Thyroid gland (tissue), 4 donors: ENCODE measurements around the gene NFAM1. TPM values are rescaled to one million over a fixed set of nuclear protein-coding genes. Genes with fewer than 3 reads are reported as not detected.

Experiments used
- DNase-seq, 2 donors: peaks; one replicate each; pipeline ENCODE4 v3.0.0-alpha.2; 2019
- H3K27ac ChIP-seq, 3 donors: fragments of 200-600 bp; sonication (generic); 1 replicate in 2 of 3; 2 replicates in 1 of 3; pipeline ENCODE4 v1.5.1; 2016 to 2019; ENCODE audit warnings: mild to moderate bottlenecking in 1 of 3, moderate library complexity in 1 of 3
- H3K27me3 ChIP-seq: fragments of 200-600 bp; sonication (generic); one replicate; pipeline ENCODE4 v1.5.1; 2019
- H3K36me3 ChIP-seq, 2 donors: fragments of 200-600 bp; sonication (generic); one replicate each; pipeline ENCODE4 v1.5.1; 2016 to 2019
- H3K4me1 ChIP-seq, 2 donors: fragments of 200-600 bp; sonication (generic); one replicate each; pipeline ENCODE4 v1.5.1; 2017 to 2019
- H3K4me3 ChIP-seq, 3 donors: fragments of 200-600 bp; sonication (generic); replicated peaks in 1 of 3; 1 replicate in 2 of 3; 2 replicates in 1 of 3; pipeline ENCODE4 v1.5.1; 2016; ENCODE audit warnings: mild to moderate bottlenecking in 1 of 3
- H3K9me3 ChIP-seq: fragments of 200-600 bp; sonication (generic); one replicate; pipeline ENCODE4 v1.5.1; 2017
- POLR2A ChIP-seq, 2 donors: fragments of 450-650 bp; IDR thresholded peaks; one replicate each; pipeline ENCODE4 v1.6.1; 2017; ENCODE audit warnings: antibody characterized with exemption in 2 of 2, mild to moderate bottlenecking in 2 of 2, moderate library complexity in 1 of 2
- WGBS, 2 donors: methylation state at CpG; one replicate each; pipeline ENCODE4 v1.1.5; 2017; 5-methylcytosine and 5-hydroxymethylcytosine counted together
- intact Hi-C: fragments of 100-400 bp; cut with DNase I; formaldehyde crosslinking; loops from one replicate; pipeline ENCODE4 v1.15.1; 2023
- total RNA-seq, 4 donors: library from RNA; depleted of rRNA; stranded (reverse); fragments of >200 nt; gene quantifications; one replicate each; pipeline ENCODE4 v1.2.3, GENCODE V29; 2016
- TF ChIP-seq, protein P1 (sequence below), 6 experiments: fragments of 200-600 bp in 3 of 6; fragments of 450-650 bp in 3 of 6; sonication (generic) in 3 of 6; IDR thresholded peaks; one replicate each; pipeline ENCODE4 v1.5.1; 2016 to 2019; ENCODE audit warnings: antibody characterized with exemption in 6 of 6, mild to moderate bottlenecking in 2 of 6, inconsistent platforms in 1 of 6, moderate library complexity in 1 of 6

Gene NFAM1
- total RNA-seq, 4 donors from 2014 or later = 0.89 to 1.4 (median 1.2) TPM

DNA sequence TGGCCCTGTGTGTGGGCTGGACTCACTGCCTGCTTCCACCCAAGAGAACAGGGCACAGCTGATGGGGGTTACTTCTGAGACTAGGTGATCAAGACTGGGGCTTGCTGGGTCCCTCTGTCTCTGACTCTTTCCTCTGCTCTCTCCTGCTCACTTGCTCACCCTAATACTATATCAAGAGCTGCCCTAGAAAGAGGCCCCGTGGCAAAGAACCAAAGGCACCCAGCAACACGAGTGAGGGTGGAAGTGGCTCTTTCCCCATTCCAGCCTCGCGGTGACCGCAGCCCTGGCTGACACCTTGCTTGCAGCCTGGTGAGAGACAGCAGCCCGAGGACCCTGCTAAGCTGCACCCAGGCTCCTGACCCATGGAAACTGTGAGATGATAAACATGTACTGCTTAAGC lies 20.7 kb upstream of the NFAM1 start:
- intact Hi-C loops = no loop called here
- no peaks in the 10 kb centered on the region for H3K36me3 ChIP-seq
- TF ChIP-seq, protein P1, sequence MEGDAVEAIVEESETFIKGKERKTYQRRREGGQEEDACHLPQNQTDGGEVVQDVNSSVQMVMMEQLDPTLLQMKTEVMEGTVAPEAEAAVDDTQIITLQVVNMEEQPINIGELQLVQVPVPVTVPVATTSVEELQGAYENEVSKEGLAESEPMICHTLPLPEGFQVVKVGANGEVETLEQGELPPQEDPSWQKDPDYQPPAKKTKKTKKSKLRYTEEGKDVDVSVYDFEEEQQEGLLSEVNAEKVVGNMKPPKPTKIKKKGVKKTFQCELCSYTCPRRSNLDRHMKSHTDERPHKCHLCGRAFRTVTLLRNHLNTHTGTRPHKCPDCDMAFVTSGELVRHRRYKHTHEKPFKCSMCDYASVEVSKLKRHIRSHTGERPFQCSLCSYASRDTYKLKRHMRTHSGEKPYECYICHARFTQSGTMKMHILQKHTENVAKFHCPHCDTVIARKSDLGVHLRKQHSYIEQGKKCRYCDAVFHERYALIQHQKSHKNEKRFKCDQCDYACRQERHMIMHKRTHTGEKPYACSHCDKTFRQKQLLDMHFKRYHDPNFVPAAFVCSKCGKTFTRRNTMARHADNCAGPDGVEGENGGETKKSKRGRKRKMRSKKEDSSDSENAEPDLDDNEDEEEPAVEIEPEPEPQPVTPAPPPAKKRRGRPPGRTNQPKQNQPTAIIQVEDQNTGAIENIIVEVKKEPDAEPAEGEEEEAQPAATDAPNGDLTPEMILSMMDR (IDR thresholded peaks at IDR 0.05) = no peak
- TF ChIP-seq POLR2A (IDR thresholded peaks at IDR 0.05) = no peak
- no peak for DNase-seq
- H3K27ac ChIP-seq = no peak overlapping the region
- no peak overlapping the region for H3K4me3 ChIP-seq
- H3K27me3 ChIP-seq = no peaks in the 10 kb centered on the region
- H3K4me1 ChIP-seq = no peaks in the 10 kb centered on the region
- WGBS, 2 donors = 65 to 69% methylated on average over 6 of the region's 6 CpGs
- no peaks in the 10 kb centered on the region for H3K9me3 ChIP-seq

DNA sequence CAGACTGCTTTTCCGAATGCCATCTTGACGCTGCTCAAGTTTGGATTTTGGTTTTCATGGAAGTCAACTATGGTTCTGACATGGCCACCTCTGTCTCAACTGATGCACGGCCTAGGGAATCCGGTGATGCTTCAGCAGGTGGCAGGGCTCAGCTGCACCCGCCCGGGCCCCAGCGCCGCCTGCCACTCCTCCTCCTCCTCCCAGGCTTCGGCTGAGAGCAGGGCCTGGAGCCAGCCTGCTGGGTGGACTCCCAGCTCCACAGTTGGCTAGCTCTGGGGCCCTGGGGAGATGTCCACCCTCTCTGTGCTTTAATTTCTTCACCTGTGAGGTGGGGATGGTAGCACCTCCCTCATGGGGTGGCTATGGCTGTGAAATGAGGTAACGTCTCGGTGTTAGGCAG lies 20.3 kb upstream of the NFAM1 start:
- H3K9me3 ChIP-seq = no peaks in the 10 kb centered on the region
- H3K4me1 ChIP-seq = no peaks in the 10 kb centered on the region
- no peaks in the 10 kb centered on the region for H3K27me3 ChIP-seq
- no peak for DNase-seq
- WGBS, 2 donors = 72 to 77% methylated on average over 9 to 11 of the region's 11 CpGs
- TF ChIP-seq, protein P1 (IDR thresholded peaks at IDR 0.05) = no peak
- TF ChIP-seq POLR2A (IDR thresholded peaks at IDR 0.05) = no peak
- no peaks in the 10 kb centered on the region for H3K36me3 ChIP-seq
- intact Hi-C loops = no loop called here
- H3K27ac ChIP-seq = no peak overlapping the region
- H3K4me3 ChIP-seq = no peak overlapping the region

DNA sequence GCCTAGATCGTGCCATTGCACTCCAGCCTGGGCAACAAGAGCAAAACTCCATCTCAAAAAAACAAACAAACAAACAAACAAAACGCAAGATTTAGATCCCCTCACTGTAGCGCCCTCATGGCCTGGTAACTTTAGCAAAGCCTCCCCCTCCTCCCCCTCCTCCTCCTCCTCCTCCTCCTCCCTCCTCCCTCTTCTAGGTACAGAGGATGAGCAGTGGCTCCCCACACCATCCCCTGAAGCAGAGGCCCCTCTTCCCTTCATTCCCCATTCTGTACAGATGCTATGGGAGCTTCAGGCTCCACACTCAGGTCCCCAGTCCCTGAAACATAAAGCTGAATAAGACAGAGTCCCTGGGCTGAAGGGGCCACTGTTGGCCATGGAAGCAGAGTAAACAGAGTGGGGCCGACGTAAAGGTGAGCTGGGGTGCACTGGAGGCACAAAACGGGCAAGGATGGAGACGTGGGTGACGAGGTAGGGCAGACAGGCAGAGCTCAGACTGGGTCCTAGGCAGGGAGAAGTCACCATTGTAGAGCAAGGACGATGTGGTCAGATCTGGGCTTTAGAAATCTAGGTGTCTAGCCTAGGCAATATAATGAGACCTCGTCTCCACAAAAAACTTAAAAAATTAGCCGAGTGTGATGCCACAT lies 19.4 kb upstream of the NFAM1 start:
- H3K27ac ChIP-seq = no peak overlapping the region
- DNase-seq = no peak
- no peaks in the 10 kb centered on the region for H3K9me3 ChIP-seq
- TF ChIP-seq POLR2A (IDR thresholded peaks at IDR 0.05) = no peak
- TF ChIP-seq, protein P1 (IDR thresholded peaks at IDR 0.05) = no peak
- H3K4me3 ChIP-seq = no peak overlapping the region
- intact Hi-C loops = no loop called here
- H3K4me1 ChIP-seq = no peaks in the 10 kb centered on the region
- H3K36me3 ChIP-seq = no peaks in the 10 kb centered on the region
- no peaks in the 10 kb centered on the region for H3K27me3 ChIP-seq
- WGBS, 2 donors = 81 to 88% methylated on average over 11 of the region's 11 CpGs

DNA sequence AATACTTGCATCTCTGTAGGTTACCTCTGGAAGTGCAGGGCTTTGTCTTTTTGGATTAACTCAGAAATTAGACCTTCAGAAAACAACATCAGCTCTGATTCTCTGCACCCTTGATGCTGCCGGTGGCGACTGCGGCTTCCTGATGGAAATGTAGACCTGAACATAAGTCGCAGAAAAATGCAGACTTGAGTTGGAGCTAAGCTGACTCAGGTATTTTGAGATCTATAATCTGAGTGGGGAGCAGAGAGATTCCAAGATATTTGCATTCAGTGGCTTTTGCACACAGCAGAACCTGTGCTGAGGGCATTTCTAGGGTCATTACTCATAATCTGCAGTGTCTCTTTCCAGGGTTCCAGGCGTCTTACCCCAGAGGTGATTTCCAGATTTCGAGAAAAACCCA lies 18.7 kb upstream of the NFAM1 start:
- TF ChIP-seq POLR2A (IDR thresholded peaks at IDR 0.05) = no peak
- TF ChIP-seq, protein P1 (IDR thresholded peaks at IDR 0.05) = no peak
- Histone ChIP-seq H3K27ac (no peak overlapping the region), H3K4me3 (no peak overlapping the region), H3K27me3 (no peaks in the 10 kb centered on the region), H3K4me1 (no peaks in the 10 kb centered on the region), H3K36me3 (no peaks in the 10 kb centered on the region), H3K9me3 (no peaks in the 10 kb centered on the region)
- intact Hi-C loops = no loop called here
- 89 to 97% methylated on average over 5 to 6 of the region's 6 CpGs for WGBS, 2 donors
- DNase-seq = no peak

DNA sequence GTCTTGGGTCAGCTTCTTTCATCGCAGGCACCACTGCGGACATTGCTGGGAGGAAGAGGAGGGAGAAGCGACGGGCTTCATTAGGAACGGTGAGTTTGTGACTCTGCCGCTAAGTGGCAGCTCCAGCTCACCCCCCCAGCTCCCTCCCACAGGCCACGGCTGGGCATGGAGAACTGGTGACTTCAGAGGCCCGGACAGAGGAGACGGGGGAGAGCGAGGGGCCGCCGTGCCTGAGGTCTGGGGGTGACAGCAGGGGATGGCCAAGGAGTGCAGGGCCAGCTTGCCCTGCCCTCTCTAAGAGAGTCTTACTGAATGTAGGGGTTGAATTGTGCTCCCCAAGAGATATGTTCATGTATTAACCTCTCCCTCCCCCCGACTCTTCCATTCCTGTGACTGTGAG lies 13.9 kb upstream of the NFAM1 start:
- no peak for TF ChIP-seq POLR2A (IDR thresholded peaks at IDR 0.05)
- TF ChIP-seq, protein P1 (IDR thresholded peaks at IDR 0.05) = no peak
- no peaks in the 10 kb centered on the region for H3K9me3 ChIP-seq
- no peaks in the 10 kb centered on the region for H3K36me3 ChIP-seq
- no peak for DNase-seq
- no peaks in the 10 kb centered on the region for H3K27me3 ChIP-seq
- no peak overlapping the region for H3K4me3 ChIP-seq
- WGBS, 2 donors = 79 to 87% methylated on average over 13 of the region's 13 CpGs
- H3K4me1 ChIP-seq = peaks cover 4 to 15% of the 10 kb centered on the region in 2 donors
- intact Hi-C loops = loop anchor here (10.0 kb wide), 1 partner anchor 171 kb away; the partner anchor contains the start of gene TCF20
- H3K27ac ChIP-seq = no peak overlapping the region
